HS-27A (cell line): ENCODE results near the gene POLR1B.
"Not testable (repeated sequence)": the region's sequence is repeated elsewhere in the genome, so short reads cannot be mapped to it uniquely, and the experiment has no call there.

Source experiments
- DNase-seq: peaks from one replicate; pipeline ENCODE4 v3.0.0-alpha.2; 2012; ENCODE audit warnings: low read depth, missing footprints

The POLR1B gene

DNA sequence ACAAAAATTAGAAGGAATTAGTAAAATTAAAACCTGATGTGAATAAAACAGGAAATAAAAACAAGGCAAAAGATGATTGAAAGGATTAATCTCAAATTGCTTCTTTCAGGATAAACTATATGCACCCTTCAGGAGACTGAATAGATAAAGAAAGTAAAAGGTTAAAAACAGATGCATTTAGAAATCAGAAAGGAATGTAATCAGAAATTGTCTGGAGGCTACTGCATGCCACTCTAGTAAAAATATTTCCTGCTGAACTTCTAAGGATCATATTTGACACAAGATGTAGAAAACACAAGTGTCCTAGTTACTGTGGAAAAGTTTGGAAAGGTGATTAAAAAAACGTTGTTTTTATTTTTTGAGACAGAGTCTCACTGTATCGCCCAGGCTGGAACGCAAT lies 58.4 kb downstream of the POLR1B start:
- no peak for DNase-seq

GRCh38 chr2:112601754-112602153 lies 59.5 kb downstream of the POLR1B start:
- no peak for DNase-seq

- DNase-seq: no peak
Observed at GRCh38 chr2:112602917-112603316, 60.7 kb downstream of the POLR1B start.

DNA sequence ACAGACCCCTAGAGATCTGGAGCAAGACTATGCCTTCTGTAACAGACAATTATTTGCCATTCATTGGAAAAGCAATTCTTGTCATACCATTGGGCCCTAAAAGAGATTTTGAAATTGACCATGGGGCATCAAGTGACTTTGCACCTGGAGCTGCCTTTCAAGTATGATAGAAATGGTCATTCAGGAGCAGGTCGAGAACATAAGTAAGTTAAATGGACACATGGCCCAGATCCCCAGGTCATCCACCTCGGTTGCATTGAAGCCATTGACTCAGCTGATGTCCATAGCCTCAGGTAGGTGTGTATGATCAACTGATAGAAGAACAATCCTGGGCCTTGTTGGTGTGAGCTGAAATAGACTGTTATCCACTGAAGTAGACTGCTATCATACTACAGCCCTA lies 61.5 kb downstream of the POLR1B start:
- no peak for DNase-seq

GRCh38 chr2:112604952-112605351 lies 62.7 kb downstream of the POLR1B start:
- DNase-seq: no peak

GRCh38 chr2:112605926-112606325 lies 63.7 kb downstream of the POLR1B start:
- no peak for DNase-seq

DNA sequence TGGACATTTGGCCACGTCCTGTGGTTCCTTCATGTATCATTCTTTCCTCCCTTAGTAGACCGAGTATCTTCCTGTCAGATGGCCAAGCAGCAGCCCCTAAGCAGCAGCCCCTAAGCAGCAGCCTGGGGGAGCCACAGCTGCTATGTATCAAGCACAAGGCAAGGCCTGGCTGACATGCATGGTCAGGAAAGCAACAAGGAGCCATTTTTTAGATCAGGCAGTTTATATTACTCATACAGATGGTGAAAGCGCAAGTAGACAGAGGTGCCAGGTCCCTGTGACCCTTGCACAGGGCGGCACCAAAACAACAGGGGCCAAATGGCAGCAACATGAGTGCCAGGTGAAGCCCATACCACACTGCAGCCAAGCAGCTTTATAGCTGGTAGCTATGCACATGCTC lies 64.3 kb downstream of the POLR1B start:
- DNase-seq: no peak

GRCh38 chr2:112607680-112608438 lies 65.6 kb downstream of the POLR1B start:
- no peak for DNase-seq

DNA sequence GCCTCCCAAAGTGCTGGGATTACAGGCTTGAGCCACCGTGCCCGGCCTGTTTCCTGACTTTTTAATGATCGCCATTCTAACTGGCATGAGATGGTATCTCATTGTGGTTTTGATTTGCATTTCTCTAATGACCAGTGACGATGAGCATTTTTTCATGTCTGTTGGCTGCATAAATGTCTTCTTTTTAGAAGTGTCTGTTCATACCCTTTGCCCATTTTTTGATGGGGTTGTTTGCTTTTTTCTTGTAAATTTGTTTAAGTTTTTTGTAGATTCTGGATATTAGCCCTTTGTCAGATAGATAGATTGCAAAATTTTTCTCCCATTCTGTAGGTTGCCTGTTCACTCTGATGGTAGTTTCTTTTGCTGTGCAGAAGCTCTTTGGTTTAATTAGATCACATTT lies 67.1 kb downstream of the POLR1B start:
- DNase-seq: not testable (repeated sequence)

DNA sequence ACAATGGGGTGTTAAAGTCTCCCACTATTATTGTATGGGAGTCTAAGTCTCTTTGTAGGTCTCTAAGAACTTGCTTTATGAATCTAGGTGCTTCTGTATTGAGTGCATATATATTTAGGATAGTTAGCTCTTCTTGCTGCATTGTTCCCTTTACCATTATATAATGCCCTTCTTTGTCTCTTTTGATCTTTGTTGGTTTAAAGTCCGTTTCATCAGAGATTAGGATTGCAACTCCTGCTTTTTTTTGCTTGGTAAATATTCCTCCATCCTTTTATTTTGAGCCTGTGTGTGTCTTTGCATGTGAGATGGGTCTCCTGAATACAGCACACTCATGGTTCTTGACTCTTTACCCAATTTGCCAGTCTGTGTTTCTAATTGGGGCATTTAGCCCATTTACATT lies 70.0 kb downstream of the POLR1B start:
- not testable (repeated sequence) for DNase-seq

GRCh38 chr2:112614201-112614840 lies 72.1 kb downstream of the POLR1B start:
- DNase-seq: no peak

DNA sequence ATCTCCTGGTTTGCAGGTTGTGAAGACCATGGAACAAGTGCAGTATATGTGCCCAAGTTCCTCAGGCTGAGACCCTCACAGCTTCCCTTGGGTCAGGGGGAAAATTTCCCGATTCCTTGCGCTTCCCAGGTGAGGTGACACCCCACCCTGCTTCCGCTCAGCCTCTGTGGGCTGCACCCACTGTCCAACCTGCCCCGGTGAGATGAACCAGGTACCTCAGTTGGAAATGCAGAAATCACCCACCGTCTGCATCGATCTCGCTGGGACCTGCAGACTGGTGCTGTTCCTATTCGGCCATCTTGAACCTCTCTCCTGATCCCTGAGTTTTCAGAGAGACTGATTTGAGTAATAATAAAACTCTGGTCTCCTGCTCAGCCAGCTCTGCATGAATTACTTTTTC lies 72.8 kb downstream of the POLR1B start:
- DNase-seq: no peak

- not testable (repeated sequence) for DNase-seq
Observed at GRCh38 chr2:112615798-112616197, 73.5 kb downstream of the POLR1B start.

GRCh38 chr2:112618383-112618782 lies 76.1 kb downstream of the POLR1B start:
- no peak for DNase-seq

DNA sequence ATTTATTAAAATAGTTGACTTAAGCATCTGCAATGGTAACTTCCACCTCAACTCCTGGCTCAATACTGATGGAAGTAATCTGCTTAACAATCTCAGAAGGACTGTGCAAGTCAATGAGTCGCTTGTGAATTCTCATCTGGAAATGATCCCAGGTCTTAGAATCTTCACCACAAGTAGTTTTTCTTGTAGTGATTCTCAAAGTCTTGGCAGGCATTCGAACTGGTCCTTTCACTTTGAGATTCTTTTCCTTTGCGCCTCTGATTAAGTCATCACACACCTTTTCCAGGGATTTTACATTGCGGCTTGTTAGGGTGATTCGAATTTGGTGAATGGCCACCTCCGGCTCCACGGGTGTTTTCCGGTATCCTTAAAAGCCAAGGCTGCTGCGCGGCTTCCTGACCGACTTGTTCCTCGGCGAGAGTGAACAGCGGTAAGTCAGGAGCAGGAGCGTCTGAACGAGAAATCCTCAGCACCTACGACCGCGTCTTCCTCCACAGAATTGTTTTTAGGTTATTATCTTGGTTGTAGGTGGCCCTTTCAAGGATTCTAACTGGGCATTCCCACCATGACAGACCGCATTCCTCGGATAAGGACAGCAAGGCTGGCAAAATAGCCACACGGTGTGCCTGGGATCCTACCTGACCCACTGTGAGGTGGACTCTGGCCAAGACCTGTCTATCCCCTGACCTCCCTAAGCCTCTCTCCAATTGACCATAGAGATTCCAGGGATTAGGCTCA lies 79.7 kb downstream of the POLR1B start:
- no peak for DNase-seq

GRCh38 chr2:112622528-112622849 lies 80.2 kb downstream of the POLR1B start:
- peak; percentile 90 for DNase-seq

- DNase-seq: peak; percentile 90
Observed at GRCh38 chr2:112623913-112624777, 81.9 kb downstream of the POLR1B start.

DNA sequence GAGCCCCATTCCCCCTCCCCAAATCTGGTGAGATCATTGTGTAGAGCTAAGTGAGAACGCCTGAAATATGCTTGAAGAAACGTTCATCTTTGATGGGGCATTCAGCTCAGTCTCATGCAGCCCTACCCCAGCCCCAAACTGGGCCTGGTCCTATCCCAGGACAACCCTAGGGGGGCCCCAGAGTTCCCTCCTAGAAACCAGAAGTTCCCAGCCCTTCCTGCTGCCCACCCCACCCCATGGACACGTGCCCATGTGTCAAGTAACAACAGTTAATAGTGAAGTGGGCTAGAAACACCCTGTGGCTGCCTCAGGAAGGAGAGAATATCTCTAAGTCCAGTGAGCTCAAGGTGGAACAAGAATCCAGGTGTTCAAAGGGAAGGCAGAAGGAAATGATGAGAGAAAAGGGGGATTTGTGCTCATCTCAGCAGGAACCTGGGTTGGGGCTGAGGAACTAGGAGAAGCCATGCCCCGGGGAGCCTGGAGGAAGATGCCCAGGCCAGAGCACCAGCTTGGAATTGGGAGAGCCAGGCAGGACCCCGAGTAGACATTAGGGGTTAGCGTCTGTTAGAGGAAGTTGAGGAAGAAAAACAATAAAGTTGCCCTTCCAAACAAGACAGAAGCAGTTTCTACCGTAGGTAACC lies 83.3 kb downstream of the POLR1B start:
- DNase-seq: no peak

DNA sequence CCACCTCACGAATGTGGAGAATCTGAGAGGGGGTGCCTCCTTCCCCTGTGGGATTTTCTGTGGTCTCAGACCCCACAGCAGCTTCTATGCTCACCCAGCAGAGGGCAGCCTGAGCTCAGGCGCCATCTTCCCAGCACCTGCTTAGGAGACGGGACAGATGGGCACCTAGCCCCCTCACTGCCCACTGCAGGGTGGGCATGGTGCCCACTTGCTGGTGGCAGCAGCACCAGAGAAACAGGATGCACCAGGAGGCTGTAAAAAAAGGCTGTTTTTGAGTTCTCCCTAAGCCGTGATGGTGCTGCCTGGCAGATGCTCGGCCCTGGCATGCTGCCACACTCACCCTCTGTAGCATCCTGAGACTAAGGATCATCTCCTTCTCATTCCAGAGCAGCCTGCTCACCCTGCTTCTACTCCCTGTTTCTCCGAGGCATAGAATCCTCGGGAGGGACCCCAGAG lies 84.4 kb downstream of the POLR1B start:
- DNase-seq: peak; percentile 93
